CD4-positive, alpha-beta T cell (primary cell): ENCODE results near the gene NHSL2. TPM values are rescaled to one million over a fixed set of nuclear protein-coding genes. Genes with fewer than 3 reads are reported as not detected.

Experiments used
- ATAC-seq: fragments of 200-7000 bp; cut with Tn5 transposase; one replicate; pipeline ENCODE4 v1.10.0; 2022; ENCODE audit warnings: mild to moderate bottlenecking; ENCODE audit not compliant: poor library complexity
- CTCF ChIA-PET: fragments of 350-600 bp; sonication (Branson Sonifier 250); formaldehyde crosslinking; loops from one replicate; lab custom pipeline; 2021; ENCODE audit warnings: antibody characterized with exemption, inconsistent platforms; lab: Charles Lee
- POLR2A ChIA-PET: fragments of 350-600 bp; sonication (Branson Sonifier 250); formaldehyde crosslinking; loops from one replicate; lab custom pipeline; 2021; ENCODE audit warnings: antibody characterized with exemption, inconsistent platforms; lab: Charles Lee
- DNase-seq, 14 experiments: peaks; one replicate each; pipeline ENCODE4 v3.0.0-alpha.2; 2013 to 2020; ENCODE audit warnings: mixed read lengths in 2 of 14
- H3K27ac ChIP-seq, 2 donors: one replicate each; pipeline versions ENCODE4 v1.5.1 to v1.7.0; 2013; ENCODE audit warnings: low read length in 2 of 2, low read depth in 1 of 2, mild to moderate bottlenecking in 1 of 2
- H3K27me3 ChIP-seq, 2 experiments: 1 replicate in 1 of 2; 2 replicates in 1 of 2; pipeline versions ENCODE4 v1.6.1 to v1.7.0; 2013; ENCODE audit warnings: low read length in 2 of 2, control low read depth in 1 of 2, mild to moderate bottlenecking in 1 of 2, moderate library complexity in 1 of 2; ENCODE audit not compliant: insufficient read depth in 2 of 2, control insufficient read depth in 1 of 2
- H3K36me3 ChIP-seq: one replicate; pipeline ENCODE4 v1.6.1; 2013; ENCODE audit warnings: low read length, control low read depth; ENCODE audit not compliant: insufficient read depth
- H3K4me1 ChIP-seq: one replicate; pipeline ENCODE4 v1.6.1; 2013; ENCODE audit warnings: low read length, control low read depth; ENCODE audit not compliant: insufficient read depth
- H3K4me3 ChIP-seq: one replicate; pipeline ENCODE4 v1.5.1; 2013; ENCODE audit warnings: mild to moderate bottlenecking, low read length, moderate library complexity
- H3K9me3 ChIP-seq, 2 experiments: 1 replicate in 1 of 2; 2 replicates in 1 of 2; pipeline versions ENCODE4 v1.6.1 to v1.7.0; 2013; ENCODE audit warnings: low read length in 2 of 2, mild to moderate bottlenecking in 2 of 2, control low read depth in 1 of 2, moderate library complexity in 1 of 2; ENCODE audit not compliant: control insufficient read depth in 1 of 2, insufficient read depth in 1 of 2
- H3K27ac Mint-ChIP-seq: one replicate; pipeline ENCODE4 v1.8.0; 2020; ENCODE audit warnings: mixed read lengths
- H3K27me3 Mint-ChIP-seq: one replicate; pipeline ENCODE4 v1.8.0; 2021; ENCODE audit warnings: mixed read lengths
- H3K36me3 Mint-ChIP-seq: one replicate; pipeline ENCODE4 v1.8.0; 2021; ENCODE audit warnings: low read depth, mixed read lengths
- H3K4me1 Mint-ChIP-seq: one replicate; pipeline ENCODE4 v1.8.0; 2021; ENCODE audit warnings: low read depth, mixed read lengths
- H3K4me3 Mint-ChIP-seq: one replicate; pipeline ENCODE4 v1.8.0; 2020; ENCODE audit warnings: mild to moderate bottlenecking, mixed read lengths
- H3K9me3 Mint-ChIP-seq: one replicate; pipeline ENCODE4 v1.8.0; 2020; ENCODE audit warnings: mixed read lengths
- intact Hi-C, 2 experiments: fragments of 100-400 bp; cut with DNase I in 1 of 2; cut with micrococcal nuclease in 1 of 2; formaldehyde crosslinking; loops; one replicate each; pipeline versions ENCODE4 v1.15.1 to v1.9.0; 2023 to 2025; cut with DNase I, micrococcal nuclease
- total RNA-seq, 174 experiments: library from RNA in 2 of 174; stranded (reverse) in 2 of 174; gene quantifications; one replicate each; pipeline ENCODE4 v1.2.3 and lab custom pipeline; 2021 to 2026
- TF ChIP-seq, protein P1 (sequence below): fragments of 200-600 bp; IDR thresholded peaks from one replicate; pipeline ENCODE4 v1.8.0; 2022; ENCODE audit warnings: antibody characterized with exemption, mild to moderate bottlenecking

Gene NHSL2
- total RNA-seq, 2 experiments from 2014 or later, result 1.3 to 1.5 TPM

DNA sequence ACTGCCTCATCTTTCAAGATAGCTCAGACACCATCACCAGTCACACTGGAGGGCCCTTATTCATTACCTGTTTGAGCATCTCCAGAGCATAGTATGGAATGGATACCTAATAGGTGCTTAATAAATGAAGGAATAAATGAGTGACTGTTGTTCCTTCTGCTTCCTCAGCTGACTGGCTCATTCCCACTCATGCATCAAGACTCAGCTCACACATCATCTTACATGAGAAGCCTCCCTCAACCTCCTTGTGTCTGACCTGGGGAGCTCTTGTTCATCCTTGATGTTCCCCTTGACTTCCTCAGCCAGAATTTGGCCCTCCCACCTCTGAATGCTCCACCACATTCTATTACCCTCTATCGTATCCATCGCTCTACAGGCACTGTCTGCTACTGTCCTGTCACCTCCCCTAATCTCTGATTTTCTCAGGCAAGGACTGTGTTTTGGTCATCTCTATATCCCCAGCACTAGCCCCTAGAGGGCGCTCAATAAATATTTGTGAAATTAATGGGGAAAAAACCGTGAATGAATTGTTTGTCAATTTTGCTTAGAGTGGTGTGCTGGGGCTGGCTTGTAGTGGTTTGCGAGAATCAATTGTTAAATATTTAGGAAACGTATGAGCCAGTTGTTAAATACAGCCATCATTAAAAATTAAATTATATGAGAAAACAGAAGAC, 88.3 kb downstream of the NHSL2 start:
- H3K27ac ChIP-seq, result no peak overlapping the region
- CTCF ChIA-PET, result interaction anchor here (1.0 to 2.2 kb wide), 4 partner anchors 19 to 128 kb away, joined by 4 to 10 read pairs (median 4); no protein-coding TSS in a partner anchor
- no peak overlapping the region for H3K4me3 ChIP-seq
- TF ChIP-seq, protein P1, sequence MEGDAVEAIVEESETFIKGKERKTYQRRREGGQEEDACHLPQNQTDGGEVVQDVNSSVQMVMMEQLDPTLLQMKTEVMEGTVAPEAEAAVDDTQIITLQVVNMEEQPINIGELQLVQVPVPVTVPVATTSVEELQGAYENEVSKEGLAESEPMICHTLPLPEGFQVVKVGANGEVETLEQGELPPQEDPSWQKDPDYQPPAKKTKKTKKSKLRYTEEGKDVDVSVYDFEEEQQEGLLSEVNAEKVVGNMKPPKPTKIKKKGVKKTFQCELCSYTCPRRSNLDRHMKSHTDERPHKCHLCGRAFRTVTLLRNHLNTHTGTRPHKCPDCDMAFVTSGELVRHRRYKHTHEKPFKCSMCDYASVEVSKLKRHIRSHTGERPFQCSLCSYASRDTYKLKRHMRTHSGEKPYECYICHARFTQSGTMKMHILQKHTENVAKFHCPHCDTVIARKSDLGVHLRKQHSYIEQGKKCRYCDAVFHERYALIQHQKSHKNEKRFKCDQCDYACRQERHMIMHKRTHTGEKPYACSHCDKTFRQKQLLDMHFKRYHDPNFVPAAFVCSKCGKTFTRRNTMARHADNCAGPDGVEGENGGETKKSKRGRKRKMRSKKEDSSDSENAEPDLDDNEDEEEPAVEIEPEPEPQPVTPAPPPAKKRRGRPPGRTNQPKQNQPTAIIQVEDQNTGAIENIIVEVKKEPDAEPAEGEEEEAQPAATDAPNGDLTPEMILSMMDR, result peak; percentile 71
- no peaks in the 10 kb centered on the region for H3K27me3 Mint-ChIP-seq
- H3K27me3 ChIP-seq, result no peaks in the 10 kb centered on the region
- no peaks in the 10 kb centered on the region for H3K9me3 ChIP-seq
- H3K36me3 ChIP-seq, result no peaks in the 10 kb centered on the region
- H3K4me1 Mint-ChIP-seq, result no peaks in the 10 kb centered on the region
- ATAC-seq, result peak; percentile 37
- H3K27ac Mint-ChIP-seq, result no peak overlapping the region
- POLR2A ChIA-PET, result no interaction called here
- H3K9me3 Mint-ChIP-seq, result no peaks in the 10 kb centered on the region
- peak in 9 of 14 experiments; percentile 4 to 63 (median 21) for DNase-seq
- no peaks in the 10 kb centered on the region for H3K36me3 Mint-ChIP-seq
- intact Hi-C loops, result loop anchor here (1.0 kb wide), 1 partner anchor 127 kb away; no protein-coding TSS in a partner anchor
- no peak overlapping the region for H3K4me3 Mint-ChIP-seq
- H3K4me1 ChIP-seq, result peaks cover 4% of the 10 kb centered on the region

DNA sequence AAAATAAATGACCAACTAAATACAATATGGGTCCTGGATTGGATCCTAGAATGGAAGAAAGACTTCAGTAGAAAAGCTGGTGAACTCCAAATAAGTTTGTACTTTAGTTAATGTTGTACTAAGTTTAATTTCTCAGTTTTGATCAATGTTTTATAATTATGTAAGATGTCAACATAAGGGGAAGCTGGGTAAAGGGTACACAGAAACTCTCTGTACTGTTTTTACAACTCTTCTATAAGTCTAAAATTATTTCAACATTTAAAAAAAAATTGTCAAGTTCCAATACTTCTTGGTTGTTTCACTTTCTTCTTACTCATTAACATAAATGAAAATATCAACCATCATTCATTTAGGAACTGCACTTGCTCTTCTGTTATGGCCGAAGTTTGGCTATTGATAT, 88.9 kb downstream of the NHSL2 start:
- intact Hi-C loops, result loop anchor here (1.0 kb wide), 1 partner anchor 127 kb away; no protein-coding TSS in a partner anchor
- POLR2A ChIA-PET, result no interaction called here

GRCh38 chrX:72001471-72001870, 90.8 kb downstream of the NHSL2 start:
- Mint-ChIP-seq H3K27ac (no peak overlapping the region), H3K9me3 (no peaks in the 10 kb centered on the region), H3K4me3 (no peak overlapping the region), H3K27me3 (no peaks in the 10 kb centered on the region), H3K4me1 (no peaks in the 10 kb centered on the region), H3K36me3 (no peaks in the 10 kb centered on the region)
- Histone ChIP-seq H3K27me3 (no peaks in the 10 kb centered on the region), H3K9me3 (no peaks in the 10 kb centered on the region), H3K36me3 (no peaks in the 10 kb centered on the region), H3K27ac (no peak overlapping the region), H3K4me1 (no peaks in the 10 kb centered on the region), H3K4me3 (no peak overlapping the region)
- TF ChIP-seq, protein P1, result no peak
- no peak for ATAC-seq
- intact Hi-C loops, result no loop called here
- POLR2A ChIA-PET, result no interaction called here
- CTCF ChIA-PET, result no interaction called here
- no peak for DNase-seq

More for the DNA sequence above, 88.9 kb downstream of the NHSL2 start:
- H3K27ac ChIP-seq, result no peak overlapping the region
- H3K4me3 ChIP-seq, result no peak overlapping the region
- H3K4me1 ChIP-seq, result no peaks in the 10 kb centered on the region
- Mint-ChIP-seq H3K27me3 (no peaks in the 10 kb centered on the region), H3K9me3 (no peaks in the 10 kb centered on the region), H3K36me3 (no peaks in the 10 kb centered on the region), H3K4me3 (no peak overlapping the region), H3K4me1 (no peaks in the 10 kb centered on the region), H3K27ac (no peak overlapping the region)
- TF ChIP-seq, protein P1, result peak; percentile 33
- no peaks in the 10 kb centered on the region for H3K9me3 ChIP-seq
- H3K27me3 ChIP-seq, result no peaks in the 10 kb centered on the region
- ATAC-seq (no peak), DNase-seq (no peak)
- CTCF ChIA-PET, result interaction anchor here (1.0 to 2.2 kb wide), 4 partner anchors 18 to 127 kb away, joined by 3 to 10 read pairs (median 4); no protein-coding TSS in a partner anchor
- no peaks in the 10 kb centered on the region for H3K36me3 ChIP-seq
